HL-60/S4 treated with phorbol 12-myristate 13-acetate at 8.2 ng/mL for 4 days and 3 days (cell line): ENCODE measurements around the gene PPP4R4.
"Not testable (repeated sequence)": the region's sequence is repeated elsewhere in the genome, so short reads cannot be mapped to it uniquely, and the experiment has no call there.

Experiments
- in situ Hi-C: fragments of 300-500 bp; cut with MboI; formaldehyde crosslinking; loops from 2 replicates; pipeline ENCODE4 v1.15.0; 2022; ENCODE audit warnings: low sequenced_read_pairs

PPP4R4 gene

GRCh38 chr14:94264195-94264594 lies 90.1 kb downstream of the PPP4R4 start:
- in situ Hi-C loops = not testable (repeated sequence)

DNA sequence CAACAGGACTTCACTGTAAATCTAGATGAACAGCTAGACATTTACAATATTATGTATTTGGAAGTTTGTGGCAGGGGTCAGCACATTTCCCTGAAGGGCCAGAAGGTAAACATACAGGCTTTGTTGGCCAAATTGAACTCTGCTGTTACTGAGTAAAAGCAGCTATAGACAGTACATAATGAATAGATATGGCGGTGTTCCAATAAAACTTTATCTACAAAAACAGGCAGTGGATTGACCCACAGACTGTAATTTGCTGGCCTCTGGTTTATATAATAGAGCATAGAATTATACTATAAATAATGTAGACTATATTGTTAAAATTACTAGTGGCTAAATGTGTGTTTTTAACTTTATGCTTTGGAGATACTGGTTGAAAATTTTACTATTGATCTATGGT lies 93.2 kb downstream of the PPP4R4 start:
- in situ Hi-C loops = no loop called here

GRCh38 chr14:94268582-94268981 lies 94.5 kb downstream of the PPP4R4 start:
- in situ Hi-C loops = not testable (repeated sequence)

GRCh38 chr14:94269156-94269555 lies 95.0 kb downstream of the PPP4R4 start:
- in situ Hi-C loops = no loop called here

DNA sequence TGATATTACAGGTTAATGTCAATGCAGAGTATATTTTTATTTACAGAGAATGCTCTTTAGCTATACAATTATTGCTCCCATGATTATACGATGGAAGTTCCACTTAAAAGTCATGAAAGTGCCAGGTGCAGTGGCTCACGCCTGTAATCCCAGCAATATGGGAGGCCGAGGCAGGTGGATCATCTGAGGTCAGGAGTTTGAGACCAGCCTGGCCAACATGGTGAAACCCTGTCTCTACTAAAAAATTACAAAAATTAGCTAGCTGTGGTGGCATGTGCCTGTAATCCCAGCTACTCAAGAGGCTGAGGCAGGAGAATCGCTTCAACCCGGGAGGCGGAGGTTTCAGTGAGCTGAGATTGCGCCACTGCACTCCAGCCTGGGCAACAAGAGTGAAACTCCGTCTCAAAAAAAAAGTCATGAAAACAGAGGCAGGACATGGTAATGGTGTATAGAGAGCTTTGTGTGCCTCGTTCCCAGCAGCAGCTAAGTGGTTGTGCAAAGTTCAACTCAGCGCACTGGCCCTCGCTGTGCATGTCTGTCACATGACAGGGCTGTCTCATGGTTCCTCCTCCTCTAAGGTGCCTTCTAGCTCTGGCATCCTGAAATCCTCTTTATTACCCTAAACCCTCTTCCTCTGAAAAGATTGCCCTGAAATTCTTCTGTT lies 102.9 kb downstream of the PPP4R4 start:
- in situ Hi-C loops = not testable (repeated sequence)

- in situ Hi-C loops = no loop called here
Measured at GRCh38 chr14:94278731-94279130, 104.6 kb downstream of the PPP4R4 start.

DNA sequence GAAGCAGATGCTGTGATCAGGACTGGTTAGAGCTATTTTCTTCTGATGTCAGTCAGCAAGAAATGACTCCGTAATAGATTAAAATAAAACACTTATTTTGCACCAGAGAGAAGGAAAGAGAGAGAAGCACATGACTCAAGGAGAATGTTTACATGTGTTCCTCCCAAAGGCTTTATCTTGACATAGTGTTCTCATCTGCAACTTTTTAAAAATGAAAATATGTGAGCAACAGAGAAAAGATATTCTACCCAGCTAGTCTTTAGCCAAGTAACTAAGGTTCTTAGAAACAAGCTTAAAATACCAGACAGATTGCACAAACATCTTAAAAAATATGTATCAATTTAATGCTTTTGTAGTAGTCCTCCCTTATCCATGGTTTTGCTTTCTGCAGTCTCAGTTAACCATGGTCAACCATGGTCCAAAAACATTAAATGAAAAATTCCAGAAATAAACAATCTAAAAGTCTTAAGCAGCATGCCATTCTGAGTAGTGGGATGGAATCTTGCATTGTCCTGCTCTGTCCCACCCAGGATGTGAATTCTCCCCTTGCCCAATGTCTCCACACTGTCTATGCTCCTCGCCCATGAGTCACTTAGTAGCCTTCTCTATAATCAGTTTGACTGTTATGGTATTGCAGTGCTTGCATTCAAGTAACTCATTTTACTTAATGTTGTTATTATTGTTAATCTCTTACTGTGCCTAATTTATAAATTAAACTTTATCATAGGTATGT lies 109.0 kb downstream of the PPP4R4 start:
- in situ Hi-C loops = no loop called here

- in situ Hi-C loops = no loop called here
Measured at GRCh38 chr14:94284221-94284620, 110.1 kb downstream of the PPP4R4 start.

- in situ Hi-C loops = no loop called here
Measured at GRCh38 chr14:94285158-94285557, 111.0 kb downstream of the PPP4R4 start.

DNA sequence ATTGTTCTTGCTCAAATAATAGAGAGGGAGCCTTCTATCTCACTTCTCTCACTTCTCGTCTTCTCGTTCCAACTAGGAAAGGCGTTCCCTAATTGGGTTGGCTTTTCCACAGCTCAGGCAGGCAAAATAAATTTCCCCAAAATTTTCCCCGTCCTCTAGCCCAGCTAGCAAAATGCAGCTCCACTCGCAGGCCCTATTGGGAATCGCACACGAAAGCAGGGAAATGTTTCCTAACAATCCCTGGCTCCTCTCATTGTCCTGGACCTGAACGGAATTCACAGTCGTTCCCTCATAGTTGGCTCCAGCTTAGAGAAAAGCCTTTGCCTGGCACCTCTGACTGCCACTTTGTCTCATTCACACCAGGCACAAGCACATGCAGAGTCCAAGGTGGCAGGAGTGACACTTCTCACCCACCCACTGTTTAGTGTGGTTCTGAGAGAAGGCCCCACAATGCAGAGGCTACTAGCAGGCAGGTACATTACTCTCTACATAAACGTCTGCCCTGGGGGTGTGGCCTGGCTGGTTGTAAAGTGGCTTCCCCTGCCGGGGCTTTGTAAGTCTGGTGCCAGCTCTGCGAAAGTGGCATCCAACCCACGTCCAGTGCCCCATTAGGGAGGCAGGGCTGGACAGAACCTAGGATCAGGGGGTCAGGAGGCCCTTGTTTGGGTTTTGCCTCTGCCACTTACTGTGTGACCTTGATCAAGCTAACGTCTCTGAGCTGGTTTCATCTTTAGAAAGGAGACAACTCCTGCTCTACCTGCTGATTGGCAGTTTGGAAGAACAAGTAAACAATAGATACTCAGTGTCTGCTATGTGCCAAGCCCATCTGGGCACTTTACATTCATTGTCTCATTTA lies 114.7 kb downstream of the PPP4R4 start:
- in situ Hi-C loops = no loop called here

GRCh38 chr14:94290197-94290596 lies 116.1 kb downstream of the PPP4R4 start:
- in situ Hi-C loops = no loop called here

DNA sequence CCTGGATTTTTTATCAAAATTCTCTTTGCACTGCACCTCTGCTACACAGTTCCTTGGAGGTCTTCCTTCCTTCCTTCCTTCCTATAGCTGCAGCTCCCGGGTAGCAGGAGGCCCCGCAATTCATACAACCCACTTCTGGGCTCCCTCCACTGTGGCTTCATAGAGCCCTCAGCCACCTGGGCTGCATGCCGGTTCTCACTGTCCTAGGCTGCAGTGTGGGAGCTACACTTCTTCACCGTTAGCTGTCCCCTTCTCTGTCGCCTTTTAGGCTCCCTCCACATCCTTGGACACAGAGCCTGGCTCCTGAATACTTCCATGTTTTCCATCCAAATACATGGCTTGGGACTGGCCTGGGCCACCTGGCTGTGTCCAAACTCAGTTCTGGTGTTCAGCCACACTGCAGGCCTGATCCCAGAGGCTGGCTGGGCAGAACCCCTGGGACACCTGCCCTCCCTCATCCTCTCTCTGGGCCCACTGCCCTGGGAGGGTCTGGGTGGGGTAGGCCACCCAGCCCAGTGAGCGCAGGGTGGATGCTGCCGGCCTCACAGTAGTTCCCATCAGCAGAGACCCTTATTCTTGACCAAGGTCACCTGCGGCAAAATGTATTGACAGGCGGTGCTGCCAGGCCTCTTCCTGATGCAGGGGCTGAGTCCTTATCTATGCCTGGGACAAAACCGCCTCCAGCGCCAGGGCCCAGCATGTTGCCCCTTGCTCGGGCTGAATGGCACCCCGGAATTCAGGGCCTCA lies 117.2 kb downstream of the PPP4R4 start:
- in situ Hi-C loops = no loop called here

DNA sequence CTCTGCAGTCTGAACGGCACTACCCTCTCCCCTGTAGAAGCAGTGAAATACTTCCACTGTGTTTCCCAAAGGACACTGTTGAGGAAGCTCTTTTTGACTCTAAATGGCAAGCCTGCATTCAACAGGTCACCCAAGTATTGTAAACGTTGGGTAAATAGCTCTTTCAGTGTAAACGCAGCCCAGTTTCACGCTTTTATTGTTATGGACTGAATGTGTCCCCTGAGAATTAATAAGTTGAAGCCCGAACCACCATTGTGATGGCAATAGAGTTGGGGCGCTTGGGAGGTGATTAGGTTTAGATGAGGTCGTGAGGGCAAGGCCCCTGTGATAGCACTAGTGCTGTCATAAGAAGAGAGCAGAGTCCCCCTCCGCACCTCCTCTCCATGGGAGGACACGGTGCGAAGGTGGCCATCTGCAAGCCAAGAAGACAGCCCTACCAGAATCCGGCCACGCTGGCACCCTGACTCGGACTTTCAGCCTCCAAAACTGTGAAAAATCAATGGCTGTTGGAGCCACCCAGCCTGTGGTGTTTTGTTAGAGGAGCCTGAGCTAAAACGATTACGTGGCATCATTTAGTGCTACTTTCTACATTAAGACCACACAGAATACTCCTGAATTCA lies 117.9 kb downstream of the PPP4R4 start:
- in situ Hi-C loops = no loop called here

GRCh38 chr14:94292526-94292871 lies 118.4 kb downstream of the PPP4R4 start:
- in situ Hi-C loops = no loop called here

DNA sequence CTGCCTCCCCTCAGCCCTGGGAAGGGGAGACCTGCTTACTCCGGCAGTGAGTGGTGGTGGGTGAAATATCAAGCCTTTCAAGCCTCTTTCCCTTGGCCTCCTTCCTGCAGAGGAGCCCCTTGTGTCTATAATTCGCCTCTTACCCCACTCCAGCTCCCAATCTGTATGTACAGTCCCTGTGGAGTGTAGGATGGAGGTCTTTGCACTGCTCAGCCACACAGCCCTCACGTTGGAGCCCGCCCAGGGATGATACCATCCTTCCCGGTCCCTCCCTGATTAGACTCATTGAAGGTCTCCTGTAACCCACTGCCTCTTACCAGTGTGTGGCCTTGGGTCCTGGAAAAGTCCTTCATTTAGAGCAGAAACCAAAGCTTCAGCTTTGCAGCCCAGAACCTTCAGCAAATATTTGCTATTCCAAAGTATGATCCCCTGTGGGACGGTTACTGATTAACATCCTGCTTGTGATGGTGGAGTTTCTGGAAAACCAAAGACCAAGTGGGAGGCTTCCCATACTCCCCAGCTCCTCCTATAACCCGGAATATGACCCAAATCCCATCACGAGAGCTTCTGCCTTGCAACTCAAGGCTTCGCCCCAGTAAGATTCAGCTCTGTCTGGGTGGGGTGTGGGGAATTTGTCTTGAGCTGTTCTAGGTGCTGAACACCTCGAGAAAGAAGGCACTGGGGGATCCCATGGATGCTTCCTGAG lies 118.9 kb downstream of the PPP4R4 start, which contains the start of gene SERPINA10:
TSS of gene SERPINA10 (minus strand) at position 397 of the 706 bp plus-strand sequence. CDS start 2,675 bp downstream, outside the sequence.
- in situ Hi-C loops = no loop called here

DNA sequence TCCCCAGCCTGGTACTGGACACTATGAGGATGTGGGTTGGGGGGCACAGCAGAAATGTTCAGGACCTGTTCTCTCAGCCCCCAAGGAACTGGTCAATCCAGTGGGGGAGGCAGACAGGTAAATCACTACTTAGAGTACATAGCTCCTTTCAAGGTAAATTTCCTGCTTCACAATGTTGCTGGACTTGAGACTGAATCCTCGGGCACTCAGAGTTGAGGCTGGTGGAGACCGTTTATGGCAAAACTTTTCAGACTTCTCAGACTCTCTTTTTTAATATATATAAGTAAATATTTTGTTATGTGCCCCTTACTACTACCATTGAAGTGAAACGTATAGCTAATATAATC lies 119.4 kb downstream of the PPP4R4 start:
- in situ Hi-C loops = no loop called here

- in situ Hi-C loops = no loop called here
Measured at GRCh38 chr14:94295360-94296180, 121.4 kb downstream of the PPP4R4 start.

GRCh38 chr14:94296181-94296545 lies 122.0 kb downstream of the PPP4R4 start:
- in situ Hi-C loops = not testable (repeated sequence)

DNA sequence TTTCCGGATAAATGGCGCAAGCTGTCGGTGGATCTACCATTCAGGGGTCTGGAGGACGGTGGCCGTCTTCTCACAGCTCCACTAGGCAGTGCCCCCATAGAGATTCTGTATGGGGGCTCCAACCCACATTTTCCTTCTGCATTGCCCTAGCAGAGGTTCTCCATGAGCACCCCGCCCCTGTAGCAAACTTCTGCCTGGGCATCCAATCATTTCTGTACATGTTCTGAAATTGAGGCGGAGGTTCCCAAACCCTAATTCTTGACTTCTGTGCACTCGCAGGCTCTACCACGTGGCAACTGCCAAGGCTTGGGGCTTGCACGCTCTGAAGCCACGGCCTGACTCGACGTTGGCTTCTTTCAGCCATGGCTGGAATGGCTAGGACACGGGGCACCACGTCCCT lies 124.0 kb downstream of the PPP4R4 start:
- in situ Hi-C loops = no loop called here
